ENCODE data around the gene GALNT16.

GRCh38 chr14:69303086-69303485, 43.1 kb downstream of the GALNT16 start:
- no peak for TF ChIP-seq CTCF (IDR thresholded peaks at IDR 0.05)
- TF ChIP-seq POLR2A (IDR thresholded peaks at IDR 0.05) = no peak
